Epidermal melanocyte (primary cell): ENCODE data around the gene RGCC.

Experiments used
- DNase-seq: peaks from one replicate; pipeline ENCODE4 v3.0.0; 2011; ENCODE audit warnings: low spot score; ENCODE audit not compliant: insufficient read length

Gene RGCC

GRCh38 chr13:41453620-41454019, 3.7 kb upstream of the RGCC start:
- no peak for DNase-seq

- no peak for DNase-seq
These were observed 3.2 kb upstream of the RGCC start for GRCh38 chr13:41454170-41454569.

GRCh38 chr13:41455725-41456419, 1.5 kb upstream of the RGCC start:
- no peak for DNase-seq

- DNase-seq: no peak
These were observed 338 bp downstream of the RGCC start for GRCh38 chr13:41457589-41458186.

GRCh38 chr13:41458187-41458760, 924 bp downstream of the RGCC start:
- no peak for DNase-seq

- DNase-seq: peak; percentile 48
These were observed 1.5 kb downstream of the RGCC start for GRCh38 chr13:41458761-41459431.

GRCh38 chr13:41459432-41460073, 2.2 kb downstream of the RGCC start:
- no peak for DNase-seq

- DNase-seq: no peak
These were observed 2.7 kb downstream of the RGCC start for GRCh38 chr13:41460074-41460465.

GRCh38 chr13:41460930-41461329, 3.6 kb downstream of the RGCC start:
- no peak for DNase-seq

- no peak for DNase-seq
These were observed 4.3 kb downstream of the RGCC start for GRCh38 chr13:41461527-41462139.

GRCh38 chr13:41462427-41462826, 5.1 kb downstream of the RGCC start:
- no peak for DNase-seq

- no peak for DNase-seq
These were observed 6.7 kb downstream of the RGCC start for GRCh38 chr13:41463838-41464602.

- no peak for DNase-seq
These were observed 8.0 kb downstream of the RGCC start for GRCh38 chr13:41465241-41465847.

- DNase-seq: no peak
These were observed 8.6 kb downstream of the RGCC start for GRCh38 chr13:41465898-41466320.

- no peak for DNase-seq
These were observed 10.1 kb downstream of the RGCC start for GRCh38 chr13:41467425-41467945.

GRCh38 chr13:41468631-41469030, 11.3 kb downstream of the RGCC start:
- no peak for DNase-seq

GRCh38 chr13:41470196-41470595, 12.8 kb downstream of the RGCC start:
- DNase-seq: no peak

GRCh38 chr13:41471785-41472184, 14.4 kb downstream of the RGCC start:
- no peak for DNase-seq

- DNase-seq: no peak
These were observed 29.9 kb downstream of the RGCC start for GRCh38 chr13:41487222-41487621.

- no peak for DNase-seq
These were observed 30.8 kb downstream of the RGCC start for GRCh38 chr13:41488124-41488523.
